MM.1S (cell line): ENCODE data around the gene NOL4L.

Experiments
- DNase-seq: peaks from one replicate; pipeline ENCODE4 v3.0.0-alpha.2; 2015
- H2AFZ ChIP-seq: fragments of 300-600 bp; sonication (generic); 2 replicates; pipeline ENCODE4 v1.6.0; 2016; ENCODE audit warnings: antibody characterized with exemption, low read length
- H3F3A ChIP-seq: fragments of 300-600 bp; sonication (generic); 2 replicates; pipeline ENCODE4 v1.6.1; 2016; ENCODE audit warnings: mild to moderate bottlenecking, antibody characterized with exemption, low read length, moderate library complexity, mixed read lengths; ENCODE audit not compliant: insufficient read depth
- H3K27ac ChIP-seq: fragments of 300-600 bp; sonication (generic); 2 replicates; pipeline ENCODE4 v1.5.1; 2016; ENCODE audit warnings: mild to moderate bottlenecking, low read length
- H3K27me3 ChIP-seq: fragments of 300-600 bp; sonication (generic); replicated peaks from 2 replicates; pipeline ENCODE4 v1.6.0; 2016; ENCODE audit warnings: low read length; ENCODE audit not compliant: insufficient read depth
- H3K36me3 ChIP-seq: fragments of 300-600 bp; sonication (generic); replicated peaks from 2 replicates; pipeline ENCODE4 v1.6.1; 2016; ENCODE audit warnings: mild to moderate bottlenecking, low read length, mixed read lengths; ENCODE audit not compliant: insufficient read depth
- H3K4me1 ChIP-seq: fragments of 300-600 bp; sonication (generic); 2 replicates; pipeline ENCODE4 v1.6.1; 2016; ENCODE audit warnings: low read length, mixed read lengths
- H3K4me2 ChIP-seq: fragments of 300-600 bp; sonication (generic); 2 replicates; pipeline ENCODE4 v1.6.0; 2016; ENCODE audit warnings: low read depth, low read length
- H3K4me3 ChIP-seq: fragments of 300-600 bp; sonication (generic); 2 replicates; pipeline ENCODE4 v1.5.1; 2016; ENCODE audit warnings: low read length, mixed read lengths
- H3K79me2 ChIP-seq: fragments of 300-600 bp; sonication (generic); 2 replicates; pipeline ENCODE4 v1.6.1; 2016; ENCODE audit warnings: mixed run types, low read length, mixed read lengths
- H3K9ac ChIP-seq: fragments of 300-600 bp; sonication (generic); 2 replicates; pipeline ENCODE4 v1.6.1; 2016; ENCODE audit warnings: low read length, mixed read lengths
- H3K9me2 ChIP-seq: fragments of 300-600 bp; sonication (generic); replicated peaks from 2 replicates; pipeline ENCODE4 v1.6.1; 2016; ENCODE audit warnings: mild to moderate bottlenecking, low read length, mixed read lengths; ENCODE audit not compliant: insufficient read depth
- H3K9me3 ChIP-seq: fragments of 300-600 bp; sonication (generic); replicated peaks from 2 replicates; pipeline ENCODE4 v1.6.1; 2016; ENCODE audit warnings: mild to moderate bottlenecking, low read length, mixed read lengths; ENCODE audit not compliant: insufficient read depth
- H4K20me1 ChIP-seq: fragments of 300-600 bp; sonication (generic); 2 replicates; pipeline ENCODE4 v1.6.1; 2016; ENCODE audit warnings: mild to moderate bottlenecking, low read length, moderate library complexity, mixed read lengths; ENCODE audit not compliant: insufficient read depth
- CTCF ChIP-seq: fragments of 300-600 bp; sonication (generic); IDR thresholded peaks from 2 replicates; pipeline ENCODE4 v1.5.1; 2016; ENCODE audit warnings: antibody characterized with exemption, low read length, mixed read lengths
- EZH2 ChIP-seq: fragments of 300-600 bp; sonication (generic); optimal IDR thresholded peaks from 2 replicates; pipeline ENCODE3; 2017; ENCODE audit warnings: low read depth, mild to moderate bottlenecking, antibody characterized with exemption, low read length, mixed read lengths
- EZH2phosphoT487 ChIP-seq: fragments of 300-600 bp; sonication (generic); IDR thresholded peaks from 2 replicates; pipeline ENCODE4 v1.6.1; 2018; ENCODE audit warnings: antibody characterized with exemption, low read length

NOL4L gene

GRCh38 chr20:32448306-32449056 lies 136.7 kb downstream of the NOL4L start:
- H4K20me1 ChIP-seq: no peaks in the 10 kb centered on the region
- TF ChIP-seq CTCF: no peak
- TF ChIP-seq EZH2phosphoT487: no peak
- TF ChIP-seq EZH2: no peak
- H3K9me3 ChIP-seq: no peaks in the 10 kb centered on the region
- no peaks in the 10 kb centered on the region for H3K36me3 ChIP-seq
- H3K79me2 ChIP-seq: no peaks in the 10 kb centered on the region
- H3K9me2 ChIP-seq: no peaks in the 10 kb centered on the region
- DNase-seq: no peak
- no peak overlapping the region for H3K27ac ChIP-seq
- no peaks in the 10 kb centered on the region for H3F3A ChIP-seq
- H3K9ac ChIP-seq: no peak overlapping the region
- no peaks in the 10 kb centered on the region for H3K27me3 ChIP-seq
- no peak overlapping the region for H3K4me2 ChIP-seq
- H3K4me3 ChIP-seq: no peak overlapping the region
- no peak overlapping the region for H2AFZ ChIP-seq
- H3K4me1 ChIP-seq: no peaks in the 10 kb centered on the region

GRCh38 chr20:32447136-32448027 lies 137.8 kb downstream of the NOL4L start:
- H3K27ac ChIP-seq: no peak overlapping the region

More at GRCh38 chr20:32447136-32448027, 137.8 kb downstream of the NOL4L start:
- H4K20me1 ChIP-seq: no peaks in the 10 kb centered on the region
- TF ChIP-seq EZH2 (no peak), EZH2phosphoT487 (no peak), CTCF (no peak)
- H3K27me3 ChIP-seq: no peaks in the 10 kb centered on the region
- no peaks in the 10 kb centered on the region for H3K9me2 ChIP-seq
- no peak overlapping the region for H3K4me3 ChIP-seq
- no peak for DNase-seq
- H3K9me3 ChIP-seq: no peaks in the 10 kb centered on the region
- H3F3A ChIP-seq: no peaks in the 10 kb centered on the region
- H3K9ac ChIP-seq: no peak overlapping the region
- no peaks in the 10 kb centered on the region for H3K79me2 ChIP-seq
- H2AFZ ChIP-seq: no peak overlapping the region
- no peaks in the 10 kb centered on the region for H3K4me1 ChIP-seq
- H3K4me2 ChIP-seq: no peak overlapping the region
- H3K36me3 ChIP-seq: no peaks in the 10 kb centered on the region
